HCT116 (cell line): ENCODE results near the gene KLHL40. TPM values are rescaled to one million over a fixed set of nuclear protein-coding genes. Genes with fewer than 3 reads are reported as not detected.

Source experiments
- ATAC-seq: fragments of 200-7000 bp; cut with Tn5 transposase; 2 replicates; pipeline ENCODE4 v1.9.1; 2020; ENCODE audit warnings: mild to moderate bottlenecking, moderate library complexity
- BruUV-seq: library from RNA; stranded (reverse); fragments of 400-500 nt; replicated peaks from 2 replicates; lab custom pipeline; 2021; lab: Mats Ljungman, UMichigan
- CTCF ChIA-PET: fragments of 300-600 bp; sonication (Branson Sonifier 250); formaldehyde crosslinking; loops from one replicate; lab custom pipeline; 2021; ENCODE audit warnings: antibody characterized with exemption; lab: Charles Lee
- POLR2A ChIA-PET: fragments of 300-600, 350-600 bp; sonication (Branson Sonifier 250); formaldehyde crosslinking; loops from one replicate; lab custom pipeline; 2021; ENCODE audit warnings: antibody characterized with exemption; lab: Charles Lee
- RAD21 ChIA-PET, 2 experiments: fragments of 300-600 bp; sonication (Branson Sonifier 250); formaldehyde crosslinking; loops; one replicate each; lab custom pipeline; 2023; ENCODE audit warnings: low total read pairs in 2 of 2; ENCODE audit not compliant: uncharacterized antibody in 2 of 2, unreplicated experiment in 2 of 2, low non-redundant PET in 1 of 2; lab: Charles Lee
- DNase-seq: peaks from one replicate; pipeline ENCODE4 v3.0.0-alpha.2; 2010; ENCODE audit warnings: low read depth, low spot score
- H2AFZ ChIP-seq: fragments of 200-600 bp; shearing (Covaris generic), sonication (generic); 2 replicates; pipeline ENCODE4 v1.6.1; 2017; ENCODE audit warnings: low read depth, mixed run types, mixed read lengths, antibody characterized with exemption, low read length; ENCODE audit not compliant: poor library complexity, severe bottlenecking
- H3K27ac ChIP-seq: 2 replicates; pipeline ENCODE4 v1.5.1; 2012; ENCODE audit warnings: low read depth, low read length
- H3K27me3 ChIP-seq: fragments of 200-600 bp; sonication (generic); 2 replicates; pipeline ENCODE4 v1.6.1; 2016; ENCODE audit warnings: mixed run types, low read length, mixed read lengths; ENCODE audit not compliant: insufficient read depth
- H3K36me3 ChIP-seq, 2 experiments: fragments of 200-500 bp in 1 of 2; fragments of 200-600 bp in 1 of 2; sonication (Bioruptor generic) in 1 of 2; sonication (generic) in 1 of 2; 2 replicates each; pipeline versions ENCODE4 v1.5.1 to v1.6.1; 2014 to 2016; ENCODE audit warnings: low read length in 2 of 2, inconsistent platforms in 1 of 2, mixed read lengths in 1 of 2, mixed run types in 1 of 2; ENCODE audit not compliant: insufficient read depth in 2 of 2, control insufficient read depth in 1 of 2
- H3K4me1 ChIP-seq, 2 experiments: fragments of 200-600 bp in 1 of 2; sonication (generic) in 1 of 2; 2 replicates each; pipeline versions ENCODE4 v1.5.1 to v1.6.1; 2012 to 2017; ENCODE audit warnings: low read length in 2 of 2, inconsistent platforms in 1 of 2, mild to moderate bottlenecking in 1 of 2, mixed read lengths in 1 of 2, mixed run types in 1 of 2, moderate library complexity in 1 of 2; ENCODE audit not compliant: insufficient read depth in 2 of 2, control insufficient read depth in 1 of 2
- H3K4me2 ChIP-seq: fragments of 200-600 bp; sonication (generic); 2 replicates; pipeline ENCODE4 v1.6.1; 2017; ENCODE audit warnings: mixed run types, low read length, mixed read lengths
- H3K4me3 ChIP-seq, 2 experiments: fragments of 200-600 bp in 1 of 2; sonication (generic) in 1 of 2; replicated peaks in 1 of 2; 2 replicates each; pipeline ENCODE4 v1.5.1; 2011 to 2016; ENCODE audit warnings: low read length in 2 of 2, control low read depth in 1 of 2, low read depth in 1 of 2, mild to moderate bottlenecking in 1 of 2, mixed read lengths in 1 of 2, mixed run types in 1 of 2
- H3K79me2 ChIP-seq: fragments of 200-600 bp; sonication (generic); 2 replicates; pipeline ENCODE4 v1.6.1; 2017; ENCODE audit warnings: mild to moderate bottlenecking, mixed run types, low read length, moderate library complexity, mixed read lengths; ENCODE audit not compliant: insufficient read depth
- H3K9ac ChIP-seq: fragments of 200-600 bp; sonication (generic); 2 replicates; pipeline ENCODE4 v1.6.1; 2016; ENCODE audit warnings: low read length, mixed read lengths
- H3K9me2 ChIP-seq: fragments of 200-600 bp; sonication (generic), shearing (Covaris generic); 2 replicates; pipeline ENCODE4 v1.6.1; 2017; ENCODE audit warnings: mixed run types, mild to moderate bottlenecking, moderate library complexity; ENCODE audit not compliant: insufficient read depth
- H3K9me3 ChIP-seq, 2 experiments: fragments of 200-500 bp in 1 of 2; fragments of 200-600 bp in 1 of 2; sonication (Bioruptor generic) in 1 of 2; sonication (generic) in 1 of 2; 2 replicates each; pipeline ENCODE4 v1.6.1; 2014 to 2017; ENCODE audit warnings: low read length in 2 of 2, mixed read lengths in 2 of 2, inconsistent platforms in 1 of 2, low read depth in 1 of 2, mild to moderate bottlenecking in 1 of 2, mixed run types in 1 of 2, moderate library complexity in 1 of 2; ENCODE audit not compliant: control insufficient read depth in 1 of 2, insufficient read depth in 1 of 2
- H4K20me1 ChIP-seq: fragments of 200-600 bp; sonication (generic), shearing (Covaris generic); 2 replicates; pipeline ENCODE4 v1.6.1; 2017; ENCODE audit warnings: mixed run types, mild to moderate bottlenecking, moderate library complexity; ENCODE audit not compliant: insufficient read depth
- CBX3 ChIP-seq: IDR thresholded peaks from 2 replicates; pipeline ENCODE4 v1.6.1; 2012; ENCODE audit warnings: low read depth
- CEBPB ChIP-seq: IDR thresholded peaks from 2 replicates; pipeline ENCODE4 v1.6.1; 2012; ENCODE audit warnings: low read depth
- CTCF ChIP-seq, 3 experiments: fragments of 200-600 bp in 1 of 3; sonication (generic) in 1 of 3; IDR thresholded peaks in 2 of 3; conservative IDR thresholded peaks in 1 of 3; 2 replicates each; pipeline ENCODE4 v1.5.1; 2012 to 2017; ENCODE audit warnings: low read depth in 2 of 3, low read length in 2 of 3, antibody characterized with exemption in 1 of 3, borderline replicate concordance in 1 of 3, control low read depth in 1 of 3, mild to moderate bottlenecking in 1 of 3, mixed read lengths in 1 of 3, mixed run types in 1 of 3, moderate library complexity in 1 of 3; ENCODE audit not compliant: insufficient read depth in 1 of 3
- ELF1 ChIP-seq: IDR thresholded peaks from 2 replicates; pipeline ENCODE4 v1.6.1; 2012; ENCODE audit warnings: low read depth, borderline replicate concordance
- FOSL1 ChIP-seq: IDR thresholded peaks from 2 replicates; pipeline ENCODE4 v1.6.1; 2012; ENCODE audit warnings: low read depth
- JUND ChIP-seq: IDR thresholded peaks from 2 replicates; pipeline ENCODE4 v1.6.1; 2012
- MAX ChIP-seq: IDR thresholded peaks from 2 replicates; pipeline ENCODE4 v1.6.1; 2012
- POLR2A ChIP-seq: IDR thresholded peaks from 2 replicates; pipeline ENCODE4 v1.7.0; 2011; ENCODE audit warnings: borderline replicate concordance; ENCODE audit not compliant: insufficient read depth, insufficient read length; ENCODE audit errors: extremely low read depth
- REST ChIP-seq: IDR thresholded peaks from 2 replicates; pipeline ENCODE4 v1.6.1; 2012; ENCODE audit warnings: low read depth
- SP1 ChIP-seq: IDR thresholded peaks from 2 replicates; pipeline ENCODE4 v1.6.1; 2012; ENCODE audit warnings: low read depth
- TCF7L2 ChIP-seq: IDR thresholded peaks from 2 replicates; pipeline ENCODE4 v1.7.0; 2011; ENCODE audit warnings: borderline replicate concordance, inconsistent platforms; ENCODE audit not compliant: insufficient read depth, insufficient read length; ENCODE audit errors: extremely low read depth
- YY1 ChIP-seq: IDR thresholded peaks from 2 replicates; pipeline ENCODE4 v1.6.1; 2011; ENCODE audit warnings: low read length, low read depth, moderate library complexity, mild to moderate bottlenecking; ENCODE audit not compliant: insufficient replicate concordance; ENCODE audit errors: extremely low read depth
- ZBTB33 ChIP-seq: IDR thresholded peaks from 2 replicates; pipeline ENCODE4 v1.6.1; 2011; ENCODE audit warnings: mild to moderate bottlenecking, low read length, moderate library complexity; ENCODE audit not compliant: insufficient replicate concordance; ENCODE audit errors: extremely low read depth
- intact Hi-C: fragments of 100-400 bp; cut with micrococcal nuclease; formaldehyde crosslinking; loops from 2 replicates; pipeline ENCODE4 v1.10.0; 2022
- total RNA-seq: library from RNA; stranded (reverse); gene quantifications from one replicate; pipeline ENCODE4 v1.2.1, GENCODE V29; 2021; ENCODE audit not compliant: unreplicated experiment

KLHL40 gene
- total RNA-seq, 1 experiment from 2014 or later = not detected

- CTCF ChIA-PET = interaction anchor here (1.2 kb wide), 1 partner anchor 10 kb away, joined by 5 read pairs; no protein-coding TSS in a partner anchor
- TF ChIP-seq JUND = no peak
- no peak for TF ChIP-seq CEBPB
- no peak for TF ChIP-seq YY1
- no peak for TF ChIP-seq SP1
- TF ChIP-seq MAX = no peak
- no peak for TF ChIP-seq FOSL1
- no peak for TF ChIP-seq ZBTB33
- TF ChIP-seq POLR2A = no peak
- TF ChIP-seq ELF1 = no peak
- TF ChIP-seq CBX3 = no peak
- TF ChIP-seq, all 23 proteins: peak for 0
These were observed 49.7 kb downstream of the KLHL40 start for GRCh38 chr3:42735019-42735418.

GRCh38 chr3:42735615-42736014 lies 50.3 kb downstream of the KLHL40 start:
- intact Hi-C loops = no loop called here
- ATAC-seq (no peak), DNase-seq (no peak)
- H3K36me3 ChIP-seq = no peaks in the 10 kb centered on the region
- H4K20me1 ChIP-seq = no peaks in the 10 kb centered on the region
- no peaks in the 10 kb centered on the region for H3K9me3 ChIP-seq
- no peak overlapping the region for H2AFZ ChIP-seq
- no peaks in the 10 kb centered on the region for H3K27me3 ChIP-seq
- ChIA-PET POLR2A (no interaction called here), RAD21 (no interaction called here), CTCF (interaction anchor here (1.2 kb wide), 1 partner anchor 9 kb away, joined by 5 read pairs; no protein-coding TSS in a partner anchor)
- H3K4me3 ChIP-seq = no peak overlapping the region
- H3K9ac ChIP-seq = no peak overlapping the region
- no peaks in the 10 kb centered on the region for H3K4me1 ChIP-seq
- H3K79me2 ChIP-seq = no peaks in the 10 kb centered on the region
- H3K4me2 ChIP-seq = no peak overlapping the region
- H3K27ac ChIP-seq = no peak overlapping the region
- H3K9me2 ChIP-seq = no peaks in the 10 kb centered on the region
- no TSS peak for BruUV-seq
- TF ChIP-seq FOSL1 (no peak), CTCF (IDR thresholded peaks at IDR 0.05 in 2 of 3, conservative IDR thresholded peaks at IDR 0.05 in 1 of 3; ENCODE audit: borderline replicate concordance in 1 of 3, insufficient read depth in 1 of 3, low read depth in 2 of 3, low read length in 2 of 3) (no peak), POLR2A (no peak), CBX3 (no peak), REST (no peak), JUND (no peak), TCF7L2 (no peak)

More at GRCh38 chr3:42735019-42735418, 49.7 kb downstream of the KLHL40 start:
- DNase-seq (no peak), ATAC-seq (no peak)
- Histone ChIP-seq H3K79me2 (no peaks in the 10 kb centered on the region), H3K4me2 (no peak overlapping the region), H3K9me2 (no peaks in the 10 kb centered on the region), H3K4me3 (no peak overlapping the region), H3K27me3 (no peaks in the 10 kb centered on the region), H3K9ac (no peak overlapping the region), H4K20me1 (no peaks in the 10 kb centered on the region), H3K9me3 (no peaks in the 10 kb centered on the region), H3K36me3 (no peaks in the 10 kb centered on the region), H2AFZ (no peak overlapping the region), H3K4me1 (no peaks in the 10 kb centered on the region), H3K27ac (no peak overlapping the region)
- POLR2A ChIA-PET = no interaction called here
- no TSS peak for BruUV-seq
- intact Hi-C loops = no loop called here
- RAD21 ChIA-PET = no interaction called here
